Kidney epithelial cell (primary cell): Measurements from ENCODE around the gene ARHGAP24. TPM values are rescaled to one million over a fixed set of nuclear protein-coding genes. Genes with fewer than 3 reads are reported as not detected.

Experiments used
- DNase-seq: peaks from one replicate; pipeline ENCODE4 v3.0.0-alpha.2; 2010; ENCODE audit warnings: low read depth
- H3K27me3 ChIP-seq: 2 replicates; pipeline ENCODE4 v1.6.0; 2011; ENCODE audit warnings: low read length; ENCODE audit not compliant: control insufficient read depth, insufficient read depth
- H3K36me3 ChIP-seq: 2 replicates; pipeline ENCODE4 v1.5.1; 2011; ENCODE audit warnings: low read length; ENCODE audit not compliant: control insufficient read depth, insufficient read depth
- H3K4me3 ChIP-seq: 2 replicates; pipeline ENCODE4 v1.5.1; 2011; ENCODE audit warnings: low read depth, mild to moderate bottlenecking, control low read depth, low read length
- total RNA-seq: library from RNA; depleted of rRNA; stranded (reverse); fragments of >200 nt; gene quantifications from 2 replicates; pipeline ENCODE4 v1.2.3, GENCODE V29; 2015
- TF ChIP-seq, protein P1 (sequence below): IDR thresholded peaks from 2 replicates; pipeline ENCODE4 v1.5.1; 2011; ENCODE audit warnings: mild to moderate bottlenecking, moderate library complexity, low read length, control low read depth, inconsistent platforms; ENCODE audit not compliant: insufficient read depth, poor library complexity, severe bottlenecking

The ARHGAP24 gene
- total RNA-seq, 1 donor from 2014 or later, result 9.6 TPM

DNA sequence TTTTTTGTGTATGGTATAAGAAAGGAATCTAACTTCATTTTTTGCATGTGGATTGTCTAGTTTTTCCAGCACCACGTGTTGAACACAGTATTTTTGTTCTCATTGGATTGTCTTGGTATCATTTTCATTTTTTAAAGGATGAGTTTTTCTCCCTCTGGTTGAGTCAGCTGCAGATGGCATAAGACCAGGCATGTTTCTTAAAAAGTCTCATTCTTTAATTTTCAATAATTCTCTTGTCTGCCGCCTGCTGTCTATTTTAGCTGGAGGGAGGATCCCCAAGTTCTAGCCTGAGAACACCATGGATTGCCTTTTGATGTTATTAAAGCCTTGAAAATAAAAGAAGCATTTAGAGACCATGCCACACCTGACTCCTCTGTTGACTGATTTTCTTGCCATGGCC is 263.8 kb downstream of the ARHGAP24 start:
- no peaks in the 10 kb centered on the region for H3K27me3 ChIP-seq
- TF ChIP-seq, protein P1, sequence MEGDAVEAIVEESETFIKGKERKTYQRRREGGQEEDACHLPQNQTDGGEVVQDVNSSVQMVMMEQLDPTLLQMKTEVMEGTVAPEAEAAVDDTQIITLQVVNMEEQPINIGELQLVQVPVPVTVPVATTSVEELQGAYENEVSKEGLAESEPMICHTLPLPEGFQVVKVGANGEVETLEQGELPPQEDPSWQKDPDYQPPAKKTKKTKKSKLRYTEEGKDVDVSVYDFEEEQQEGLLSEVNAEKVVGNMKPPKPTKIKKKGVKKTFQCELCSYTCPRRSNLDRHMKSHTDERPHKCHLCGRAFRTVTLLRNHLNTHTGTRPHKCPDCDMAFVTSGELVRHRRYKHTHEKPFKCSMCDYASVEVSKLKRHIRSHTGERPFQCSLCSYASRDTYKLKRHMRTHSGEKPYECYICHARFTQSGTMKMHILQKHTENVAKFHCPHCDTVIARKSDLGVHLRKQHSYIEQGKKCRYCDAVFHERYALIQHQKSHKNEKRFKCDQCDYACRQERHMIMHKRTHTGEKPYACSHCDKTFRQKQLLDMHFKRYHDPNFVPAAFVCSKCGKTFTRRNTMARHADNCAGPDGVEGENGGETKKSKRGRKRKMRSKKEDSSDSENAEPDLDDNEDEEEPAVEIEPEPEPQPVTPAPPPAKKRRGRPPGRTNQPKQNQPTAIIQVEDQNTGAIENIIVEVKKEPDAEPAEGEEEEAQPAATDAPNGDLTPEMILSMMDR, result no peak
- no peaks in the 10 kb centered on the region for H3K36me3 ChIP-seq
- no peak overlapping the region for H3K4me3 ChIP-seq
- no peak for DNase-seq

DNA sequence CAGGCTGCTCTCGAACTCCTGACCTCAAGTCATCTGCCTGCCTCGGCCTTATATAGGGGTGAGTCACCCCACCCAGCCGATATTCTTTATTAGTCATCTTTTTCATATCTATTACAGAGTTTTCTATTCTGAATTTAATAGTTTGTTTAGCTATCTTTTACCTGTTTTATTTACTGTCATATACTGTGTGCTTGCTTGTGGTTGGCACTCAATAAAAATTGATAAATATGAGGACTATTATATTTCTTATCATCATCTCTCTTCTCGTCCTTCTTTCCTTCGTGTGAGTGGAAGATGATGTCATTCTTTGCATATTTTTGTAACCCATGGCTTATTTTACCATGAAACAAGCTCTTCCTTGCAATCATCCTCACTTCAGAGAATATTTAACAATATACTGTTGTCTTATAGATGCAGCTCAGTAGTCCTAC is 265.5 kb downstream of the ARHGAP24 start:
- no peaks in the 10 kb centered on the region for H3K36me3 ChIP-seq
- TF ChIP-seq, protein P1, result no peak
- no peaks in the 10 kb centered on the region for H3K27me3 ChIP-seq
- H3K4me3 ChIP-seq, result no peak overlapping the region
- DNase-seq, result no peak

DNA sequence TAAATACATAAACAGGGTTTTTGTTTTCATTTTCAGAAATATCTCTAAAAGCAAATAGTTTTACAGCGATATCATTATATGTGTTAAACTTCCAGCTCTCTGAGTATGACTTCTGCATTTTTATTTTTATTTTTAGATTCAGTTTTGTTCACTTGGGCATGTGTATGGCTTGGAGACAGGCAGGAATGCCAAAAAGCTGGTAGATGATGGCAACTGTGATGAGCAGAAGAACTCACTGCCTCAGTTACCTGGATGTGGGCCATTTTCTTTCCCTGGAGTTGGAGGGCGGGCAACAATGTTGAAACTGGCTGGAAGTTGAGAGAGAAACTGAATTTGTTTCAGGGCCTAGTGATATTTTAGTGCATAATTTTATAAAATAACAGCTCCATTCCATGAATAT is 266.4 kb downstream of the ARHGAP24 start:
- no peaks in the 10 kb centered on the region for H3K27me3 ChIP-seq
- no peaks in the 10 kb centered on the region for H3K36me3 ChIP-seq
- TF ChIP-seq, protein P1, result no peak
- no peak for DNase-seq
- no peak overlapping the region for H3K4me3 ChIP-seq

DNA sequence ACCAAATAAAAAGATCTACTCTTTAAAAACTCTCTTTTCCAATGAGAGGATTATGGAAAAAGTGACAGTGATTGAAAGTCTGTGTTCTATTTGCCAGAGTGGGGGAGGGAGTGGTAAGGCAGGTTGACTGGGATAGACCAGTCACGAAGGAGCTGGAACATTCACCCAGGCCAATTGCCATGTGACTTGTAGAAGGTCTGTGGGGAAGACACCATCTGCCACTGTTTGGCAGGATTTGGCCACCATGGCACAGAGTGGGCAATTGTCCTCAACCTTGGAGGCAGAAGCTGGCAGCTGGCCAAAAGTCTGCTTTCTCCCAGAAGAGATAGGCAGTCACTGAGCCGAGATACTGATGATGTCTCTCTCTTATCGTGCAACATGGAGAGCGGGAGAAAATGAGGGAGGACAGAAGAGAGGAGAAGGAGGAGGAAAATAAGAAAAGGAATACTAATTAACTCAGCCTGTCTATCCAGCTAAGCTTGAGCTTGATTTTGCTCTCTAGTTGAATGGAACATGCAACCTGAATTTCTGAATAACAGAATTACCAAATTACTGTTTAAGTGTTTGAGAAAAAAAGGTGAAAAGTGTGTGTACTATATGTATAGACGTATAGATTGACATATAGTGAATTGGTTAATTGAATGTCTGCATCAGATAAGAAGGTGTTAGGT is 267.1 kb downstream of the ARHGAP24 start:
- H3K27me3 ChIP-seq, result no peaks in the 10 kb centered on the region
- TF ChIP-seq, protein P1, result no peak
- no peak for DNase-seq
- H3K4me3 ChIP-seq, result no peak overlapping the region
- no peaks in the 10 kb centered on the region for H3K36me3 ChIP-seq

DNA sequence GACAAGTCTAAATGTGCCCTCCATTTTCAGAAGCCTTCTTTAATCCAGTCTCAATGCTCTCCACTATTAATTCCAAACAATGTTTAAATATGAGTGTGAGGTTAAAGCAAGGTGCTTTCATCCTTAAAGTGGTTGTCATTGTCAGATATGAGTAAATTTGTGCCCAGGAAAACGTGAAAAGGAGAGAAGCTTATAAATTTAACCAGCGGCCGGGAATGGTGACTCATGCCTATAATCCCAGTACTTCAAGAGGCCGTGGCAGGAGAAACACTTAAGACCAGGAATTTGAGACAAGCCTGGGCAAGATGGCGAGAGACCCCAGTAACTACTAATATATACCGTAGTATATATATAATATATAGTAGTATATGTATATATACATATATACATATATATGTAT is 270.0 kb downstream of the ARHGAP24 start:
- H3K4me3 ChIP-seq, result no peak overlapping the region

DNA sequence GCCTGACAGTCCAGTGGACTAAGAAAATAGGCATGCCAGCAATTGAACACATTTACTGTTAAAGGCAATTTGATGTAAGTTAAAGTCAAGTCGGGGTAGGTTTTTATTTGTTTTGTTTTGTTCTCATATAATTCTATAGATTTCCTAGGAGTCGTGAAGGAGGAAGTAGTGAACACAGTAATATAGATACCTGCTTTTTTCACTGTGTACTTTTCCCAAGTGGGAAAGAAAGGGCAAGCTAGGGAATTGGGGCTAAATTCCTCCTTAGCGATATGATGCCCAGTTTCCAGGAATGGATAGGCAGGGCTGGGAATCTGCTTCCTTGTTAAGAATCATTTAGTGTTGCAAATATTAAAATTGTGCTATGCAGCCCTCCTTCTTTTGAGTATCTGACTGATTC is 271.0 kb downstream of the ARHGAP24 start:
- Histone ChIP-seq H3K27me3 (no peaks in the 10 kb centered on the region), H3K4me3 (no peak overlapping the region), H3K36me3 (no peaks in the 10 kb centered on the region)
- TF ChIP-seq, protein P1, result no peak
- no peak for DNase-seq

More for the DNA sequence above, 270.0 kb downstream of the ARHGAP24 start:
- Histone ChIP-seq H3K36me3 (no peaks in the 10 kb centered on the region), H3K27me3 (no peaks in the 10 kb centered on the region)
- TF ChIP-seq, protein P1, result no peak
- no peak for DNase-seq
